ENCODE data around the gene MIEF1. TPM values are rescaled to one million over a fixed set of nuclear protein-coding genes. Genes with fewer than 3 reads are reported as not detected.
"Not testable (repeated sequence)": the region's sequence is repeated elsewhere in the genome, so short reads cannot be mapped to it uniquely, and the experiment has no call there.

Gene MIEF1
- polyA plus RNA-seq, 1 donor, result 34.4 TPM

- H3K27me3 ChIP-seq (ENCODE audit: control insufficient read depth, insufficient read depth, low read length); H3K9me3 ChIP-seq (ENCODE audit: control insufficient read depth, low read depth, low read length): not testable (repeated sequence)
- DNase-seq, result peak in 1 of 2 donors; percentile 77
- peak overlapping the region; percentile 100 for H3K4me3 ChIP-seq (ENCODE audit: low read length)
- WGBS (ENCODE audit: insufficient coverage, low lambda C conversion rate), result no CpG with 5 or more reads among the region's 28 CpGs
- H3K27ac ChIP-seq (ENCODE audit: low read length), result peak overlapping the region; percentile 100
- peaks cover 37% of the 10 kb centered on the region for H3K4me1 ChIP-seq (ENCODE audit: control insufficient read depth, insufficient read depth, low read length)
- H3K36me3 ChIP-seq (ENCODE audit: control insufficient read depth, insufficient read depth, low read length), result peaks cover 55% of the 10 kb centered on the region
These were observed 19.2 kb downstream of the MIEF1 start for GRCh38 chr22:39521106-39521885.

GRCh38 chr22:39522091-39522490, 20.0 kb downstream of the MIEF1 start:
- not testable (repeated sequence) for DNase-seq; H3K9me3 ChIP-seq (ENCODE audit: control insufficient read depth, low read depth, low read length); H3K27me3 ChIP-seq (ENCODE audit: control insufficient read depth, insufficient read depth, low read length)
- H3K4me3 ChIP-seq (ENCODE audit: low read length), result peak overlapping the region; percentile 100
- peaks cover 50% of the 10 kb centered on the region for H3K36me3 ChIP-seq (ENCODE audit: control insufficient read depth, insufficient read depth, low read length)
- peak overlapping the region; percentile 100 for H3K27ac ChIP-seq (ENCODE audit: low read length)
- peaks cover 37% of the 10 kb centered on the region for H3K4me1 ChIP-seq (ENCODE audit: control insufficient read depth, insufficient read depth, low read length)
- no CpG with 5 or more reads among the region's 5 CpGs for WGBS (ENCODE audit: insufficient coverage, low lambda C conversion rate)

GRCh38 chr22:39522567-39523300, 20.6 kb downstream of the MIEF1 start:
- H3K9me3 ChIP-seq (ENCODE audit: control insufficient read depth, low read depth, low read length), result peaks cover 3% of the 10 kb centered on the region
- WGBS (ENCODE audit: insufficient coverage, low lambda C conversion rate), result no CpG with 5 or more reads among the region's 14 CpGs
- H3K4me1 ChIP-seq (ENCODE audit: control insufficient read depth, insufficient read depth, low read length), result peaks cover 36% of the 10 kb centered on the region
- H3K4me3 ChIP-seq (ENCODE audit: low read length), result peak overlapping the region; percentile 100
- H3K27me3 ChIP-seq (ENCODE audit: control insufficient read depth, insufficient read depth, low read length), result no peaks in the 10 kb centered on the region
- H3K36me3 ChIP-seq (ENCODE audit: control insufficient read depth, insufficient read depth, low read length), result peaks cover 47% of the 10 kb centered on the region
- H3K27ac ChIP-seq (ENCODE audit: low read length), result peak overlapping the region; percentile 46
- DNase-seq, result peak in 1 of 2 donors; percentile 53

- WGBS (ENCODE audit: insufficient coverage, low lambda C conversion rate), result no CpG with 5 or more reads among the region's 13 CpGs
- H3K36me3 ChIP-seq (ENCODE audit: control insufficient read depth, insufficient read depth, low read length), result peaks cover 56% of the 10 kb centered on the region
- no peak overlapping the region for H3K27ac ChIP-seq (ENCODE audit: low read length)
- H3K4me3 ChIP-seq (ENCODE audit: low read length), result no peak overlapping the region
- DNase-seq, result no peak
- H3K27me3 ChIP-seq (ENCODE audit: control insufficient read depth, insufficient read depth, low read length), result no peaks in the 10 kb centered on the region
- peaks cover 36% of the 10 kb centered on the region for H3K4me1 ChIP-seq (ENCODE audit: control insufficient read depth, insufficient read depth, low read length)
- H3K9me3 ChIP-seq (ENCODE audit: control insufficient read depth, low read depth, low read length), result peaks cover 3% of the 10 kb centered on the region
These were observed 22.1 kb downstream of the MIEF1 start for GRCh38 chr22:39524089-39524752.

- Histone ChIP-seq H3K9me3 (ENCODE audit: control insufficient read depth, low read depth, low read length) (no peaks in the 10 kb centered on the region), H3K27ac (ENCODE audit: low read length) (no peak overlapping the region), H3K27me3 (ENCODE audit: control insufficient read depth, insufficient read depth, low read length) (no peaks in the 10 kb centered on the region), H3K4me3 (ENCODE audit: low read length) (no peak overlapping the region), H3K4me1 (ENCODE audit: control insufficient read depth, insufficient read depth, low read length) (peaks cover 44% of the 10 kb centered on the region), H3K36me3 (ENCODE audit: control insufficient read depth, insufficient read depth, low read length) (peaks cover 64% of the 10 kb centered on the region)
- DNase-seq, result no peak
- 64% methylated on average over 2 of the region's 10 CpGs for WGBS (ENCODE audit: insufficient coverage, low lambda C conversion rate)
These were observed 22.9 kb downstream of the MIEF1 start for GRCh38 chr22:39524753-39525657.

GRCh38 chr22:39525658-39525975, 23.5 kb downstream of the MIEF1 start:
- 87% methylated on average over 3 of the region's 4 CpGs for WGBS (ENCODE audit: insufficient coverage, low lambda C conversion rate)
- Histone ChIP-seq H3K9me3 (ENCODE audit: control insufficient read depth, low read depth, low read length) (no peaks in the 10 kb centered on the region), H3K4me3 (ENCODE audit: low read length) (no peak overlapping the region), H3K36me3 (ENCODE audit: control insufficient read depth, insufficient read depth, low read length) (peaks cover 68% of the 10 kb centered on the region), H3K27me3 (ENCODE audit: control insufficient read depth, insufficient read depth, low read length) (no peaks in the 10 kb centered on the region), H3K4me1 (ENCODE audit: control insufficient read depth, insufficient read depth, low read length) (peaks cover 44% of the 10 kb centered on the region), H3K27ac (ENCODE audit: low read length) (no peak overlapping the region)
- no peak for DNase-seq

GRCh38 chr22:39526736-39527171, 24.7 kb downstream of the MIEF1 start:
- H3K27me3 ChIP-seq (ENCODE audit: control insufficient read depth, insufficient read depth, low read length), result no peaks in the 10 kb centered on the region
- H3K4me3 ChIP-seq (ENCODE audit: low read length), result no peak overlapping the region
- no peak for DNase-seq
- H3K4me1 ChIP-seq (ENCODE audit: control insufficient read depth, insufficient read depth, low read length), result peaks cover 52% of the 10 kb centered on the region
- peaks cover 65% of the 10 kb centered on the region for H3K36me3 ChIP-seq (ENCODE audit: control insufficient read depth, insufficient read depth, low read length)
- H3K27ac ChIP-seq (ENCODE audit: low read length), result no peak overlapping the region
- WGBS (ENCODE audit: insufficient coverage, low lambda C conversion rate), result no CpG with 5 or more reads among the region's 4 CpGs
- no peaks in the 10 kb centered on the region for H3K9me3 ChIP-seq (ENCODE audit: control insufficient read depth, low read depth, low read length)

- H3K36me3 ChIP-seq (ENCODE audit: control insufficient read depth, insufficient read depth, low read length), result peaks cover 57% of the 10 kb centered on the region
- DNase-seq, result peak; percentile 72 to 83
- H3K9me3 ChIP-seq (ENCODE audit: control insufficient read depth, low read depth, low read length), result no peaks in the 10 kb centered on the region
- H3K27me3 ChIP-seq (ENCODE audit: control insufficient read depth, insufficient read depth, low read length), result no peaks in the 10 kb centered on the region
- no CpG with 5 or more reads among the region's 6 CpGs for WGBS (ENCODE audit: insufficient coverage, low lambda C conversion rate)
- H3K27ac ChIP-seq (ENCODE audit: low read length), result peak overlapping the region; percentile 37
- no peak overlapping the region for H3K4me3 ChIP-seq (ENCODE audit: low read length)
- H3K4me1 ChIP-seq (ENCODE audit: control insufficient read depth, insufficient read depth, low read length), result peaks cover 51% of the 10 kb centered on the region
These were observed 25.4 kb downstream of the MIEF1 start for GRCh38 chr22:39527481-39527961.

- Histone ChIP-seq H3K4me1 (ENCODE audit: control insufficient read depth, insufficient read depth, low read length) (peaks cover 44% of the 10 kb centered on the region), H3K9me3 (ENCODE audit: control insufficient read depth, low read depth, low read length) (no peaks in the 10 kb centered on the region), H3K27me3 (ENCODE audit: control insufficient read depth, insufficient read depth, low read length) (no peaks in the 10 kb centered on the region), H3K4me3 (ENCODE audit: low read length) (no peak overlapping the region), H3K27ac (ENCODE audit: low read length) (peak overlapping the region; percentile 37), H3K36me3 (ENCODE audit: control insufficient read depth, insufficient read depth, low read length) (peaks cover 51% of the 10 kb centered on the region)
- DNase-seq, result no peak
- 100% methylated on average over 1 of the region's 12 CpGs for WGBS (ENCODE audit: insufficient coverage, low lambda C conversion rate)
These were observed 26.1 kb downstream of the MIEF1 start for GRCh38 chr22:39528080-39528661.

Measured in large intestine (tissue), 3 donors.